ENCODE results near the gene GSAP.
"Not testable (repeated sequence)": the region's sequence is repeated elsewhere in the genome, so short reads cannot be mapped to it uniquely, and the experiment has no call there.

Gene GSAP

DNA sequence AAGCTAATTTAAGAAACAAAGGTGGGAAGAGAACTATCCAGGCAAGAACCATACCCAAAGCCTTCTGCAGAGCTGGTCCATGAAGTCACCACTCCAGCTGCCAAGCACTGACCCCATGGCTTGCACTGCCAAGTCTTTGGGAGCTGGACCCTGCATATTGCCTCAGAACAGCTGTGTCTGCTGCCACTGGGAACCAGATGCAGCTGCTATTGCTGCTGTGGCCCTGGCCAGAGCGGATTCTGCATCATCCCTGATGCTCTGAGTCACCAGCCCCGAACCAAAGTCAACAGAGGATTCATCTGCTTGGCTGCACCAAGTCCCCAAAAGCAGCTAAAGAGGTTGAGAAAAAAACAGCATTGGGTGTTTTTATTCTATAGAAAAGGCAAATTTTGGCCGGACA is 39.2 kb upstream of the GSAP start:
- Histone ChIP-seq H2AFZ (ENCODE audit: low read depth, low read length, severe bottlenecking) (no peak overlapping the region), H3K27ac (ENCODE audit: low read depth, low read length) (no peak overlapping the region), H3K9me2 (replicated peaks; ENCODE audit: insufficient read depth, low read length) (no peaks in the 10 kb centered on the region), H3K4me2 (ENCODE audit: low read depth, low read length, poor library complexity, severe bottlenecking) (no peak overlapping the region), H3K36me3 (ENCODE audit: low read length) (no peaks in the 10 kb centered on the region), H3F3A (ENCODE audit: insufficient read depth) (no peaks in the 10 kb centered on the region), H4K20me1 (ENCODE audit: low read depth, low read length) (no peaks in the 10 kb centered on the region), H3K4me3 (ENCODE audit: insufficient read depth, low read length, poor library complexity, severe bottlenecking) (no peak overlapping the region), H3K79me2 (ENCODE audit: insufficient read depth, low read length) (no peaks in the 10 kb centered on the region), H3K9me3 (ENCODE audit: insufficient read depth, low read length) (no peaks in the 10 kb centered on the region), H3K27me3 (ENCODE audit: low read length) (no peaks in the 10 kb centered on the region), H3K9ac (ENCODE audit: low read length) (no peak overlapping the region)
- TF ChIP-seq EZH2phosphoT487 (conservative IDR thresholded peaks at IDR 0.05; ENCODE audit: low read length) = no peak
- TF ChIP-seq, protein P1, sequence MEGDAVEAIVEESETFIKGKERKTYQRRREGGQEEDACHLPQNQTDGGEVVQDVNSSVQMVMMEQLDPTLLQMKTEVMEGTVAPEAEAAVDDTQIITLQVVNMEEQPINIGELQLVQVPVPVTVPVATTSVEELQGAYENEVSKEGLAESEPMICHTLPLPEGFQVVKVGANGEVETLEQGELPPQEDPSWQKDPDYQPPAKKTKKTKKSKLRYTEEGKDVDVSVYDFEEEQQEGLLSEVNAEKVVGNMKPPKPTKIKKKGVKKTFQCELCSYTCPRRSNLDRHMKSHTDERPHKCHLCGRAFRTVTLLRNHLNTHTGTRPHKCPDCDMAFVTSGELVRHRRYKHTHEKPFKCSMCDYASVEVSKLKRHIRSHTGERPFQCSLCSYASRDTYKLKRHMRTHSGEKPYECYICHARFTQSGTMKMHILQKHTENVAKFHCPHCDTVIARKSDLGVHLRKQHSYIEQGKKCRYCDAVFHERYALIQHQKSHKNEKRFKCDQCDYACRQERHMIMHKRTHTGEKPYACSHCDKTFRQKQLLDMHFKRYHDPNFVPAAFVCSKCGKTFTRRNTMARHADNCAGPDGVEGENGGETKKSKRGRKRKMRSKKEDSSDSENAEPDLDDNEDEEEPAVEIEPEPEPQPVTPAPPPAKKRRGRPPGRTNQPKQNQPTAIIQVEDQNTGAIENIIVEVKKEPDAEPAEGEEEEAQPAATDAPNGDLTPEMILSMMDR (IDR thresholded peaks at IDR 0.05; ENCODE audit: insufficient read depth, low read length, poor library complexity, severe bottlenecking) = no peak

DNA sequence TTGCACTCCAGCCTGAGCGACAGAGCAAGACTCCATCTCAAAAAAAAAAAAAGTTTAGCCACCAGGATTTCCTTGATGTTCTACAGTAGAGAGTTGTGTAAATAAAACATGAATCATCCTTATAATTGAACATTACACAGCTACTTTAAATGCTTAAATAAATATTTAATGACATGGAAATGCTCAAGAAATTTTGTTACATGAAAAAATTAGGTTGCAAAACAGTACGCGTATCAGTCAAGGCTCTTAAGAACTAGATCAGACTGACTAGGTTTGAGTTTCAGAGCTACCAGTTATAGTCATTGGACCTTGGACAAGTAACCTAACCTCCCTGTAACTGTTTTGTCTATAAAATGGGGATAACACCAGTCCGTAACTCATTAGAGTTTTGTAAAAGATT is 38.7 kb upstream of the GSAP start:
- H3K4me2 ChIP-seq (ENCODE audit: low read depth, low read length, poor library complexity, severe bottlenecking) = no peak overlapping the region
- H2AFZ ChIP-seq (ENCODE audit: low read depth, low read length, severe bottlenecking) = no peak overlapping the region
- H3K27me3 ChIP-seq (ENCODE audit: low read length) = no peaks in the 10 kb centered on the region
- TF ChIP-seq, protein P1 (IDR thresholded peaks at IDR 0.05; ENCODE audit: insufficient read depth, low read length, poor library complexity, severe bottlenecking) = no peak
- TF ChIP-seq EZH2phosphoT487 (conservative IDR thresholded peaks at IDR 0.05; ENCODE audit: low read length) = no peak
- no peak overlapping the region for H3K9ac ChIP-seq (ENCODE audit: low read length)
- no peaks in the 10 kb centered on the region for H3K36me3 ChIP-seq (ENCODE audit: low read length)
- H3K79me2 ChIP-seq (ENCODE audit: insufficient read depth, low read length) = no peaks in the 10 kb centered on the region
- H3K27ac ChIP-seq (ENCODE audit: low read depth, low read length) = no peak overlapping the region
- no peak overlapping the region for H3K4me3 ChIP-seq (ENCODE audit: insufficient read depth, low read length, poor library complexity, severe bottlenecking)
- no peaks in the 10 kb centered on the region for H3F3A ChIP-seq (ENCODE audit: insufficient read depth)
- no peaks in the 10 kb centered on the region for H4K20me1 ChIP-seq (ENCODE audit: low read depth, low read length)
- H3K9me3 ChIP-seq (ENCODE audit: insufficient read depth, low read length) = no peaks in the 10 kb centered on the region
- no peaks in the 10 kb centered on the region for H3K9me2 ChIP-seq (replicated peaks; ENCODE audit: insufficient read depth, low read length)

DNA sequence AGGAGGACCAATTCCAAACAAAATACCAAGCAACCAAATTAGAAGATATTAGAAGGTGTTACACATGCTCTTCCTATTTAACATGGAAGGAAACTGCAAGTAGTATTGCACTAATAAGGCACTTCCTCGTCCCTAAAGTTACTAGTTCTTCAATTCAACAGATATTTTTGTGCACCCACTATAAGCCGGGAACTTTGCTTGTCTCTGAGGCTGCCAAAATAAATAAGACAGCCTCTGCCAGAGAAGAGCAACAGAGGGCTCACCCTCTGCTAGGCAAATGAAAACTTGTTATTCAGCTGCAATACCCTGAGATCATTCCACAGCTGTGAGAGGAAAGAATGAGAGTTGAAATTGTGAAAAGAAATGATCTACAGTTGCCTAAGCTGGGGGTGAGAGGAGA is 37.4 kb upstream of the GSAP start:
- Histone ChIP-seq H3K9me3 (ENCODE audit: insufficient read depth, low read length) (no peaks in the 10 kb centered on the region), H3K27ac (ENCODE audit: low read depth, low read length) (no peak overlapping the region), H3K4me3 (ENCODE audit: insufficient read depth, low read length, poor library complexity, severe bottlenecking) (no peak overlapping the region), H3K4me2 (ENCODE audit: low read depth, low read length, poor library complexity, severe bottlenecking) (no peak overlapping the region), H3K9ac (ENCODE audit: low read length) (no peak overlapping the region), H3K27me3 (ENCODE audit: low read length) (no peaks in the 10 kb centered on the region), H3K9me2 (replicated peaks; ENCODE audit: insufficient read depth, low read length) (no peaks in the 10 kb centered on the region), H2AFZ (ENCODE audit: low read depth, low read length, severe bottlenecking) (no peak overlapping the region), H3F3A (ENCODE audit: insufficient read depth) (no peaks in the 10 kb centered on the region), H3K36me3 (ENCODE audit: low read length) (no peaks in the 10 kb centered on the region), H3K79me2 (ENCODE audit: insufficient read depth, low read length) (no peaks in the 10 kb centered on the region), H4K20me1 (ENCODE audit: low read depth, low read length) (no peaks in the 10 kb centered on the region)
- TF ChIP-seq, protein P1 (IDR thresholded peaks at IDR 0.05; ENCODE audit: insufficient read depth, low read length, poor library complexity, severe bottlenecking) = no peak
- no peak for TF ChIP-seq EZH2phosphoT487 (conservative IDR thresholded peaks at IDR 0.05; ENCODE audit: low read length)

DNA sequence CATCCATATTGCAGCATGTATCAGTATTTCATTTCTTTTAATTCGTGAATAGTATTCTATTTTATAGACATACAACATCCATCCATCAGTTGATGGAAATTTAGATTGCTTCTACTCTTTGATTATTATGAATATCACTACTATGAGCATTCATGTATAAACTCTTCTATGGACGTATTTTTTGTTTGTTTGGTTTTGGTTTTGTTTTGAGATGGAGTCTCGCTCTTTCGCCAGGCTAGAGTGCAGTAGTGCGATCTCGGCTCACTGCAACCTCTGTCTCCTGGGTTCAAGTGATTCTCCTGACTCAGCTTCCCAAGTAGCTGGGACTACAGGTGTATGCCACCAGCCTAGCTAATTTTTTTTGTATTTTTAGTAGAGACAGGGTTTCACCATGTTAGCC is 35.8 kb upstream of the GSAP start:
- not testable (repeated sequence) for H3K27me3 ChIP-seq (ENCODE audit: low read length); H3K9me3 ChIP-seq (ENCODE audit: insufficient read depth, low read length); H2AFZ ChIP-seq (ENCODE audit: low read depth, low read length, severe bottlenecking); H3K4me2 ChIP-seq (ENCODE audit: low read depth, low read length, poor library complexity, severe bottlenecking); H3K27ac ChIP-seq (ENCODE audit: low read depth, low read length); H3K36me3 ChIP-seq (ENCODE audit: low read length); H4K20me1 ChIP-seq (ENCODE audit: low read depth, low read length); H3K4me3 ChIP-seq (ENCODE audit: insufficient read depth, low read length, poor library complexity, severe bottlenecking); H3K9ac ChIP-seq (ENCODE audit: low read length); H3K9me2 ChIP-seq (replicated peaks; ENCODE audit: insufficient read depth, low read length); H3F3A ChIP-seq (ENCODE audit: insufficient read depth); H3K79me2 ChIP-seq (ENCODE audit: insufficient read depth, low read length)

All from SU-DHL-6 (cell line).